TTC549 (cell line): ENCODE data around the gene TNIP1.

Experiments
- FAIRE-seq: peaks from 2 replicates; lab custom pipeline; 2012; peaks lifted over from hg19 to GRCh38; lab: Jason Lieb, UNC

The TNIP1 gene

GRCh38 chr5:151039665-151040064, 41.2 kb downstream of the TNIP1 start:
- no peak for FAIRE-seq

DNA sequence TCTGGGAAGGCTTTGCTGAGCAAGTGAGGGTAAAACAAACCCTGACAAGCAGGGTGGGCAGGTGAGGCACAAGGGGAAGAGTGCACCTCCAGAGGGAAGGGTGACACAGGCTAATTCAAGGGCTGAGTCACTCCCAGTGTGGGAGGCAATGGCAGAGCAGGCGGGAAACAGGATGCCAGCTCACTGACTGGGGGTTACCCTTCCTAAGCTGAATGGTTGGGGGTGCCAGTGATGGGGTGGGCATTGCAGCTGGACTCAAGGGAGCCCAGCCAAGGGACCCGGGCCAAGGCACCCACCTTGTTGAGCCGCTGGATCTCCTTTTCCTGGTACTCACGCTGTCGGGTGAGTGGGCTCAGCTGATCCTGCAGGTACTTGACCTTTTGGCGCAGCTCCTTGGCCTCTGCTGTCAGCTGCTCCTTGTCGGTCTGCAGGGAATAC, 42.0 kb downstream of the TNIP1 start:
- no peak for FAIRE-seq

- FAIRE-seq: no peak
These were observed 42.5 kb downstream of the TNIP1 start for GRCh38 chr5:151038412-151038745.

GRCh38 chr5:151037561-151038411, 43.0 kb downstream of the TNIP1 start:
- FAIRE-seq: no peak

- no peak for FAIRE-seq
These were observed 44.3 kb downstream of the TNIP1 start for GRCh38 chr5:151036556-151036955.

DNA sequence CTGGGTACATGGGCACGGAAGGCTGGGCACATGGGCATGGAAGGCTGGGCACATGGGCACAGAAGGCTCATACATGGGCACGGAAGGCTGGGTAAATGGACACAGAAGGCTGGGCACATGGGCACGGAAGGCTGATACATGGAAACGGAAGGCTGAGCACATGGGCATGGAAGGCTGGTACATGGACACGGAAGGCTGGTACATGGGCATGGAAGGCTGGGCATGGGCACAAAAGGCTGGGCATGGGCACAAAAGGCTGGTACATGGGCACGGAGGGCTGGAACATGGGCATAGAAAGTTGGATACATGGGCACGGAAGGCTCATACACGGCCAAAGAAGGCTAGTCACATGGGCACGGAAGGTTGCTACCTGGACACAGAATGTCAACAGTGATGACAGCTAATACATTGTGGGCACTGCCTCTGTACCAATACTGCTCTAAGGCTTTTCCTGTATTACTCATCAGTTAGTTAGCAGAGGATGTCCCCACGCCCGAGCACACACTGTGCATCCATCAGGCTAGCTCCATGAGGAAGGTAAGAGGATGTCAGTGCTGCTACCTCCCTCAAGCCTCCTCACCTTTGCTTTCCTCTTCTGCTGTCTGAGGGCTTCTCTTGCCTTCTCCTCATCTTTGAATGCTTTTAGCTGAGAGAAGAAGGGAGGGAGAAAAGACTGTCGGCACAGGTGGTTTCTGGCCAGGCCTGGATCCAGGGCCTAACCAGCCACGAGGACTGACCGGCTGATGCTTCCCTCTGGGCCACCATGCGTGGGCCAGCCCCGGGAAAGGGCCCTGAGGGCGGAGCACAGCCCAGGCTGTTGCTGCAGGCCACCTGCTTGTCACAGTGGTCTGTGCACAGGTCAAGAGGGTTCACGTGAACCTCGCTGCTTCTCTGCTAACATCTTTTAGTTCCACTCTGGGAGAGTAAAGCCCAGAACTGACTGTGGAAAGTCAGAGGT, 46.1 kb downstream of the TNIP1 start:
- FAIRE-seq: no peak

DNA sequence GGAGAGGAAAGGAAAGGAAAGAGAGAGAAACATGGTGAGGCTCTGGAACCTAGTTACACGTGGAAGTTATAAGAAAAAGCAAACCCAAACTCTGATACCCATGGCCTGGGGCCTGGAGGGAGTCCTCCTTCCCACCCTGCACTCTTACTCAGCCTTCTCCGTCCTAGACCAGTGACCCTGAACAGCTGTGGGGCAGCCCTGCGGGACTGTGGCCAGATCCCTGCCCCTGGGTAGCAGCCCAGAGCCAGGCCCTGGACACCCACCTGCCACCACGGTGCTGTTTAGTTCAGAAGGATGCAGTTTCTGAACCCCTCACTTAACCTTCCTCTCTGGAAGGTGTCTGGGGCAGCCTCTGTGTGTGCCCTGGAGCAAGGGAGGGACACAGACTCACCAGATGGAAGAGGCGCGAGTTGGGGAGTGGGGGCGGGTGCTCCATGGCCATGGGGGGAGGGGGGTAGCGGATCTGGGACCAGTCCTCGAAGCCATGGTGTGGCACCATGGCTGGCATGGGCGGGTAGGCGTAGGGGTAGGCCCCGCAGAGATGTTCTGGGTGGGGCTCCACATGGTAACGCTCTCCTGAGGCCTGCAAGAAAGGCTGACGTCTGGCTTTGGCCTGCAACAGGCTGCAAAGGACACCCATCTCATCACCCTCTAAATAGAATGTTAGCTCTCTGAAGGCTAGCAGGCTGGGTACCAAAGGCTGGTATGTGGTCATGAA, 47.5 kb downstream of the TNIP1 start:
- FAIRE-seq: no peak

- FAIRE-seq: no peak
These were observed 49.3 kb downstream of the TNIP1 start for GRCh38 chr5:151031554-151031953.

- no peak for FAIRE-seq
These were observed 50.5 kb downstream of the TNIP1 start for GRCh38 chr5:151030379-151030778.

DNA sequence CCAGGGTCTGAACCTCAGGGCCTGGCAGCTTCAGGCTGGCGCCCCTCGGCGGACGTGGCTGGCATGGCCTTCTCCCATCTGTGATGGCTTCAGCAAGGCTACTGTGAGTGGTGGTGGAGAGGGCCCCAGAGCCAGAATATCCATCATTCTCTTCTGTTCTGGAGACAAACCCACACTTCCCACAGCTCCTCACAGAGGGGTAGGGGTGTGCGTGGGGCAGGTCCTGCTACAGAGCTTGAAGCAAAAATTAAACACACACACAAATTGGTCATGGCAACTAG, 50.8 kb downstream of the TNIP1 start:
- no peak for FAIRE-seq

GRCh38 chr5:151029179-151030055, 51.4 kb downstream of the TNIP1 start:
- FAIRE-seq: no peak

DNA sequence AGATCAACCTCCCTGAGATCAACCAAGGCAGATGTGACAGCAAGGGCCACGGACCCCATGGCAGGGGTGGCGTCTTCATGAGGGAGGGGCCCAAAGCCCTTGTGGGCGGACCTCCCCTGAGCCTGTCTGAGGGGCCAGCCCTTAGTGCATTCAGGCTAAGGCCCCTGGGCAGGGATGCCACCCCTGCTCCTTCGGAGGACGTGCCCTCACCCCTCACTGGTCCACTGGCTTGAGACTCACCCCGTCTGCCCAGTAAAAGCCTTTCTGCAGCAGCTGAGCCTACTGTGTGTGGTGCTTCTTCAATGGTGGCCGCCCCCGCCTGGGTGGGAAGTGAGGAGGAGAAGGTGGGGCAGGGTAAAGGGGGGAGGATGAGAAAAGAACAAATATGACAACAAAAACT, 52.1 kb downstream of the TNIP1 start:
- FAIRE-seq: no peak

DNA sequence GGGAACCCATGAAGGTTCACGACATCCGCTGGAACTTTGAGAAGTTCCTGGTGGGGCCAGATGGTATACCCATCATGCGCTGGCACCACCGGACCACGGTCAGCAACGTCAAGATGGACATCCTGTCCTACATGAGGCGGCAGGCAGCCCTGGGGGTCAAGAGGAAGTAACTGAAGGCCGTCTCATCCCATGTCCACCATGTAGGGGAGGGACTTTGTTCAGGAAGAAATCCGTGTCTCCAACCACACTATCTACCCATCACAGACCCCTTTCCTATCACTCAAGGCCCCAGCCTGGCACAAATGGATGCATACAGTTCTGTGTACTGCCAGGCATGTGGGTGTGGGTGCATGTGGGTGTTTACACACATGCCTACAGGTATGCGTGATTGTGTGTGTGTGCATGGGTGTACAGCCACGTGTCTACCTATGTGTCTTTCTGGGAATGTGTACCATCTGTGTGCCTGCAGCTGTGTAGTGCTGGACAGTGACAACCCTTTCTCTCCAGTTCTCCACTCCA, 52.8 kb downstream of the TNIP1 start:
- no peak for FAIRE-seq

- no peak for FAIRE-seq
These were observed 54.2 kb downstream of the TNIP1 start for GRCh38 chr5:151026679-151027078.

- no peak for FAIRE-seq
These were observed 54.7 kb downstream of the TNIP1 start for GRCh38 chr5:151026088-151026487.

GRCh38 chr5:151025250-151025606, 55.6 kb downstream of the TNIP1 start:
- no peak for FAIRE-seq

GRCh38 chr5:151024440-151025249, 56.2 kb downstream of the TNIP1 start:
- FAIRE-seq: no peak

- no peak for FAIRE-seq
These were observed 57.2 kb downstream of the TNIP1 start for GRCh38 chr5:151023651-151024050.

DNA sequence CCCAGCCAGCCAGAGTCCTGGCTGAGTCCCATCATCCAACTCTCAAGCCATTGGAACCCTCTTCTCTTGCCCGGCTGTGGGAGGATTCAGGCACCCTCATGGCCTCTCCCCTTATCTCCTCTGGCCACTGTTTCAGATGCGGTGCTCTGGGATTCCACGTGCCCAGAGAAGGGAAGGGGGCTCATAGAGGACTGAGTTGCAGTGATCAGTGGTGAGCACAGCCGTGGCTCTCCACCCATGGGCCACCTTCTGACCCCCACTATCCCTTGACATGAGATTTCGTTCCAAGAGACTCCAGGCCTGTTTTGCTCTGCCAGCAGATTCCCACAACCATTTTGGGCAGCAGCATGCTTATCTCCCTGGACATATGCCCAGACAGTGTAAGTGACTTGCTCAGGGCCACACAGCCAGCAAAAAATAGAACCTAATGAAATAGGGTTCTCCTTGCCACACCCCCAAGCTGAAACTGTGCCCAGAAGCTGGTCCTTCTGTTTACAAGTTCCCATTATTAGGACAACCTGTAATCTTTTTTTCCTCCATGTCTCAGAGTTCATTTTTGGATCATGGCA, 57.7 kb downstream of the TNIP1 start:
- FAIRE-seq: no peak

DNA sequence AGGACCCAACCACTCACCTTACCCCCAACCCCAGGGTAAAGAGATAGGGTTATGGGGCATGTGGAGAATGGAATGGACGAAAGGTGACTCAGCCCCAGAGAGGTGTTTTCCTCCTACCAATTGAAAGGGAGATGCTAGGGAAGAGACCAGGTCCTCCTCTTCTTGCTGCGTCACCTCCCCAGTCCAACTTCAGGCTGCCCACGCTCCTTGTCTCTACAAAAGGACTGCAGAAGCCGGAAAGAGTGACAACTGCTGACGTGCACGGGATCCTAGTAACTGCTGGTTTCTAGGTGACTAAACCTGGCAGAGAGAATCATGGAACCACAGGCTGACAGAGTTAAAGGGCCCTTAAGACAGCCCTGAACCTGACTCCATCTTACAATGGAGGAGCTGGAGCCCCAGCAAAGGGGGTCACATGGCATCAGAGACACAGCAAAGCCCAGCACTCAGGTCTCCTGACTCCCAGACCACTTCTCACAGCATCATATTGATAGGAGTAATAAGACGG, 58.3 kb downstream of the TNIP1 start:
- FAIRE-seq: no peak
